DND-41 (cell line): Measurements from ENCODE around the gene SETBP1.

Experiments used
- EZH2 ChIP-seq: IDR thresholded peaks from 3 replicates; pipeline ENCODE4 v1.6.1; 2012; ENCODE audit warnings: borderline replicate concordance, low read depth, mild to moderate bottlenecking, moderate library complexity, low read length, inconsistent platforms; ENCODE audit not compliant: severe bottlenecking
- TF ChIP-seq, protein P1 (sequence below): IDR thresholded peaks from 2 replicates; pipeline ENCODE4 v1.5.1; 2012; ENCODE audit warnings: borderline replicate concordance, low read length, moderate library complexity, mild to moderate bottlenecking; ENCODE audit not compliant: poor library complexity, severe bottlenecking; ENCODE audit errors: extremely low read depth

DNA sequence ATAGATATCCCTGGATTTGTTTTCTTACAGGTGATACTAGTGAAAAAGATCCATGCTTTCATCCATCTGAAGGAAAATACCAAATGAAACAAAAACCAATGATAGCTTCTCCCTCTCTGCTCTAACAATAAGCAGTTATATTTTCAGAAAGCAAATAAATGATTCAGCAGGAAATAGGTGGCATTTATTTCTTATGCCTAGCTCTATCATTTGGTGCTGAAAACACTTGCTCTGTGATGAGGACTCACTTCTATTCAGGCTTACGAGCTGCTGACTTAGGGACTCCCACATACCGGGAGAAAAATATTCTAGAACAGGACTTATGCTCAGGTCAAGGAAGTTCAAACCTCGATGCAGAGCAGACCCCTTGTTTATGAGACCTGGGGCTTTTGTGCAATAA is 142.6 kb downstream of the SETBP1 start:
- TF ChIP-seq, protein P1, sequence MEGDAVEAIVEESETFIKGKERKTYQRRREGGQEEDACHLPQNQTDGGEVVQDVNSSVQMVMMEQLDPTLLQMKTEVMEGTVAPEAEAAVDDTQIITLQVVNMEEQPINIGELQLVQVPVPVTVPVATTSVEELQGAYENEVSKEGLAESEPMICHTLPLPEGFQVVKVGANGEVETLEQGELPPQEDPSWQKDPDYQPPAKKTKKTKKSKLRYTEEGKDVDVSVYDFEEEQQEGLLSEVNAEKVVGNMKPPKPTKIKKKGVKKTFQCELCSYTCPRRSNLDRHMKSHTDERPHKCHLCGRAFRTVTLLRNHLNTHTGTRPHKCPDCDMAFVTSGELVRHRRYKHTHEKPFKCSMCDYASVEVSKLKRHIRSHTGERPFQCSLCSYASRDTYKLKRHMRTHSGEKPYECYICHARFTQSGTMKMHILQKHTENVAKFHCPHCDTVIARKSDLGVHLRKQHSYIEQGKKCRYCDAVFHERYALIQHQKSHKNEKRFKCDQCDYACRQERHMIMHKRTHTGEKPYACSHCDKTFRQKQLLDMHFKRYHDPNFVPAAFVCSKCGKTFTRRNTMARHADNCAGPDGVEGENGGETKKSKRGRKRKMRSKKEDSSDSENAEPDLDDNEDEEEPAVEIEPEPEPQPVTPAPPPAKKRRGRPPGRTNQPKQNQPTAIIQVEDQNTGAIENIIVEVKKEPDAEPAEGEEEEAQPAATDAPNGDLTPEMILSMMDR, result no peak
- TF ChIP-seq EZH2, result no peak
